DND-41 (cell line): Measurements from ENCODE around the gene TIGD2.
A peak's percentile ranks its signal among the peaks of the same experiment; 100 is the strongest.

Source experiments
- ATAC-seq: fragments of 200-7000 bp; cut with Tn5 transposase; 3 replicates; pipeline ENCODE4 v1.9.1; 2021; ENCODE audit warnings: low read depth; ENCODE audit not compliant: insufficient read depth
- DNase-seq: peaks from one replicate; pipeline ENCODE4 v3.0.0-alpha.2; 2020
- H2AFZ ChIP-seq: 2 replicates; pipeline ENCODE4 v1.6.0; 2012; ENCODE audit warnings: low read depth, low read length
- H3K27ac ChIP-seq: 2 replicates; pipeline ENCODE4 v1.5.1; 2012; ENCODE audit warnings: low read length, inconsistent platforms
- H3K27me3 ChIP-seq: fragments of 200-600 bp; sonication (generic); 2 replicates; pipeline ENCODE4 v1.6.0; 2012; ENCODE audit warnings: low read length, mild to moderate bottlenecking, inconsistent platforms; ENCODE audit not compliant: insufficient read depth, poor library complexity
- H3K36me3 ChIP-seq: 2 replicates; pipeline ENCODE4 v1.5.1; 2012; ENCODE audit warnings: low read length, inconsistent platforms; ENCODE audit not compliant: insufficient read depth
- H3K4me1 ChIP-seq: 2 replicates; pipeline ENCODE4 v1.5.1; 2012; ENCODE audit warnings: mild to moderate bottlenecking, low read length; ENCODE audit not compliant: insufficient read depth
- H3K4me2 ChIP-seq: 2 replicates; pipeline ENCODE4 v1.6.0; 2012; ENCODE audit warnings: mild to moderate bottlenecking, moderate library complexity, low read length, inconsistent platforms; ENCODE audit not compliant: insufficient read depth
- H3K4me3 ChIP-seq, 2 experiments: fragments of 200-600 bp in 1 of 2; shearing (Covaris generic) in 1 of 2; 2 replicates each; pipeline ENCODE4 v1.5.1; 2012 to 2016; ENCODE audit warnings: inconsistent platforms in 2 of 2, low read length in 2 of 2, mild to moderate bottlenecking in 2 of 2, low read depth in 1 of 2, moderate library complexity in 1 of 2
- H3K79me2 ChIP-seq: 2 replicates; pipeline ENCODE4 v1.6.0; 2012; ENCODE audit warnings: low read length, inconsistent platforms; ENCODE audit not compliant: insufficient read depth
- H3K9ac ChIP-seq: 2 replicates; pipeline ENCODE4 v1.6.0; 2012; ENCODE audit warnings: low read depth, mild to moderate bottlenecking, inconsistent platforms, low read length, moderate library complexity
- H3K9me3 ChIP-seq: 2 replicates; pipeline ENCODE4 v1.5.1; 2012; ENCODE audit warnings: low read length, moderate library complexity, mild to moderate bottlenecking, inconsistent platforms; ENCODE audit not compliant: insufficient read depth, severe bottlenecking
- H4K20me1 ChIP-seq: 2 replicates; pipeline ENCODE4 v1.6.0; 2012; ENCODE audit warnings: low read length; ENCODE audit not compliant: insufficient read depth
- CTCF ChIP-seq: IDR thresholded peaks from 2 replicates; pipeline ENCODE4 v1.5.1; 2012; ENCODE audit warnings: borderline replicate concordance, low read length, moderate library complexity, mild to moderate bottlenecking; ENCODE audit not compliant: poor library complexity, severe bottlenecking; ENCODE audit errors: extremely low read depth
- EZH2 ChIP-seq: IDR thresholded peaks from 3 replicates; pipeline ENCODE4 v1.6.1; 2012; ENCODE audit warnings: borderline replicate concordance, low read depth, mild to moderate bottlenecking, moderate library complexity, low read length, inconsistent platforms; ENCODE audit not compliant: severe bottlenecking

Gene TIGD2

GRCh38 chr4:89111833-89112563 lies 665 bp downstream of the TIGD2 start:
- H3K9me3 ChIP-seq: peaks cover 10% of the 10 kb centered on the region
- ATAC-seq: no peak
- TF ChIP-seq CTCF (no peak), EZH2 (no peak)
- no peaks in the 10 kb centered on the region for H4K20me1 ChIP-seq
- peak overlapping the region; percentile 75 for H3K9ac ChIP-seq
- H3K79me2 ChIP-seq: 0 out of 2 replicates have a peak, but pooled peaks cover 4% of the 10 kb centered on the region
- no peaks in the 10 kb centered on the region for H3K36me3 ChIP-seq
- H3K4me1 ChIP-seq: peaks cover 21% of the 10 kb centered on the region
- H3K27ac ChIP-seq: peak overlapping the region; percentile 83
- H3K27me3 ChIP-seq: no peaks in the 10 kb centered on the region
- H3K4me3 ChIP-seq: peak overlapping the region; percentile 69 to 71
- peak overlapping the region; percentile 94 for H3K4me2 ChIP-seq
- peak overlapping the region; percentile 78 for H2AFZ ChIP-seq
- DNase-seq: no peak

DNA sequence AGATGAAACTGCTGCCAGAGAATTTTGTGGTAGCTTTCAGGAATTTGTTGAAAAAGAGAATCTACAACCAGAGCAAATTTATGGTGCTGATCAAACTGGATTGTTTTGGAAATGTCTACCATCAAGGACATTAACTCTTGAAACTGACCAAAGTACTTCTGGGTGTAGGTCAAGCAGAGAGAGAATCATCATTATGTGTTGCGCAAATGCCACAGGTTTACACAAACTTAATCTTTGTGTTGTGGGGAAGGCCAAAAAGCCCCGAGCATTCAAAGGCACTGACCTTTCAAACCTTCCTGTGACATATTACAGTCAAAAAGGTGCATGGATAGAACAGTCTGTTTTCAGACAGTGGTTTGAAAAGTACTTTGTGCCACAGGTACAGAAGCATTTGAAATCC lies 2.1 kb downstream of the TIGD2 start:
- no peak overlapping the region for H3K9ac ChIP-seq
- DNase-seq: no peak
- H3K9me3 ChIP-seq: peaks cover 6% of the 10 kb centered on the region
- H4K20me1 ChIP-seq: no peaks in the 10 kb centered on the region
- TF ChIP-seq CTCF (no peak), EZH2 (no peak)
- H2AFZ ChIP-seq: no peak overlapping the region
- H3K4me2 ChIP-seq: no peak overlapping the region
- no peak overlapping the region for H3K27ac ChIP-seq
- 0 out of 2 replicates have a peak, but pooled peaks cover 4% of the 10 kb centered on the region for H3K79me2 ChIP-seq
- H3K4me3 ChIP-seq: no peak overlapping the region
- H3K36me3 ChIP-seq: peaks cover 4% of the 10 kb centered on the region; the same call in 1 of the 2 replicates
- ATAC-seq: no peak
- no peaks in the 10 kb centered on the region for H3K27me3 ChIP-seq
- H3K4me1 ChIP-seq: peaks cover 21% of the 10 kb centered on the region

DNA sequence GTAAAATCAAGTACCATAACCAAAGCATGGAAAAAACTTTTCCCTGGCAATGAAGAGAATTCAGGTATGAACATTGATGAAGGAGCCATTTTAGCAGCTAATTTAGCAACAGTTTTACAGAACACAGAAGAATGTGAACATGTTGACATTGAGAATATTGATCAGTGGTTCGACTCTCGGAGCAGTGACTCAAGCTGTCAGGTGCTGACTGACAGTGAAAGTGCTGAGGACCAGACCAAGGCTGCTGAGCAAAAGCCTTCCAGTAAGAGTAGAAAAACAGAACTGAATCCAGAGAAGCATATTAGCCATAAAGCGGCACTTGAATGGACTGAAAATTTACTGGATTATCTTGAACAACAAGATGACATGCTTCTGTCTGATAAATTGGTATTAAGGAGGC lies 2.8 kb downstream of the TIGD2 start:
- Histone ChIP-seq H3K27me3 (no peaks in the 10 kb centered on the region), H3K4me2 (no peak overlapping the region), H3K36me3 (peaks cover 4% of the 10 kb centered on the region; the same call in 1 of the 2 replicates), H3K9me3 (no peaks in the 10 kb centered on the region), H3K9ac (no peak overlapping the region), H3K4me3 (no peak overlapping the region), H3K79me2 (0 out of 2 replicates have a peak, but pooled peaks cover 4% of the 10 kb centered on the region), H3K4me1 (peaks cover 21% of the 10 kb centered on the region), H2AFZ (no peak overlapping the region), H3K27ac (no peak overlapping the region), H4K20me1 (no peaks in the 10 kb centered on the region)
- TF ChIP-seq CTCF (no peak), EZH2 (no peak)
- ATAC-seq (no peak), DNase-seq (no peak)
